Measurements from ENCODE around the gene MICAL3.

GRCh38 chr22:17770180-17771077, 253.9 kb downstream of the MICAL3 start:
- TF ChIP-seq POLR2A (IDR thresholded peaks at IDR 0.05), result no peak
- no peak for TF ChIP-seq CTCF (IDR thresholded peaks at IDR 0.05 in 4 of 5, conservative IDR thresholded peaks at IDR 0.05 in 1 of 5)
